Measurements from ENCODE around the gene ABCG4. TPM values are rescaled to one million over a fixed set of nuclear protein-coding genes. Genes with fewer than 3 reads are reported as not detected.

Gene ABCG4
- total RNA-seq, 4 donors from 2014 or later, result not detected

GRCh38 chr11:119169282-119169719, 20.4 kb downstream of the ABCG4 start:
- TF ChIP-seq CTCF (IDR thresholded peaks at IDR 0.05; ENCODE audit: low read depth), result no peak

GRCh38 chr11:119172513-119172912, 23.7 kb downstream of the ABCG4 start:
- no peak for TF ChIP-seq CTCF (IDR thresholded peaks at IDR 0.05; ENCODE audit: low read depth)

- no peak for TF ChIP-seq CTCF (IDR thresholded peaks at IDR 0.05; ENCODE audit: low read depth)
These were observed 24.6 kb downstream of the ABCG4 start for GRCh38 chr11:119173453-119173852.

- TF ChIP-seq CTCF (IDR thresholded peaks at IDR 0.05; ENCODE audit: low read depth), result no peak
These were observed 26.7 kb downstream of the ABCG4 start for GRCh38 chr11:119175493-119176077.

- TF ChIP-seq CTCF (IDR thresholded peaks at IDR 0.05; ENCODE audit: low read depth), result no peak
These were observed 29.4 kb downstream of the ABCG4 start for GRCh38 chr11:119178166-119178680.

GRCh38 chr11:119179342-119179741, 30.5 kb downstream of the ABCG4 start:
- no peak for TF ChIP-seq CTCF (IDR thresholded peaks at IDR 0.05; ENCODE audit: low read depth)

GRCh38 chr11:119179983-119180382, 31.1 kb downstream of the ABCG4 start:
- no peak for TF ChIP-seq CTCF (IDR thresholded peaks at IDR 0.05; ENCODE audit: low read depth)
